ENCODE measurements around the gene ACVR1. TPM values are rescaled to one million over a fixed set of nuclear protein-coding genes. Genes with fewer than 3 reads are reported as not detected.
"Not testable (repeated sequence)": the region's sequence is repeated elsewhere in the genome, so short reads cannot be mapped to it uniquely, and the experiment has no call there.

ACVR1 gene
- polyA plus RNA-seq, 3 donors: 21.8 to 27.5 (median 25.8) TPM

- no peak for DNase-seq
Measured at GRCh38 chr2:157764386-157764785, 111.7 kb downstream of the ACVR1 start.

GRCh38 chr2:157761520-157761919, 114.6 kb downstream of the ACVR1 start:
- no peak for DNase-seq

GRCh38 chr2:157760949-157761348, 115.2 kb downstream of the ACVR1 start:
- DNase-seq: no peak

- DNase-seq: no peak
Measured at GRCh38 chr2:157759855-157760254, 116.3 kb downstream of the ACVR1 start.

- no peak for DNase-seq
Measured at GRCh38 chr2:157758586-157758985, 117.5 kb downstream of the ACVR1 start.

GRCh38 chr2:157757500-157757899, 118.6 kb downstream of the ACVR1 start:
- DNase-seq: no peak

- not testable (repeated sequence) for DNase-seq
Measured at GRCh38 chr2:157756447-157756846, 119.7 kb downstream of the ACVR1 start.

- DNase-seq: no peak
Measured at GRCh38 chr2:157751462-157752058, 124.6 kb downstream of the ACVR1 start.

- no peak for DNase-seq
Measured at GRCh38 chr2:157749684-157750083, 126.4 kb downstream of the ACVR1 start.

- DNase-seq: no peak
Measured at GRCh38 chr2:157748371-157749142, 127.6 kb downstream of the ACVR1 start.

GRCh38 chr2:157747695-157748370, 128.3 kb downstream of the ACVR1 start:
- no peak for DNase-seq

GRCh38 chr2:157747280-157747679, 128.8 kb downstream of the ACVR1 start:
- DNase-seq: no peak

GRCh38 chr2:157746234-157746950, 129.7 kb downstream of the ACVR1 start:
- no peak for DNase-seq

GRCh38 chr2:157744571-157745076, 131.5 kb downstream of the ACVR1 start:
- no peak for DNase-seq

GRCh38 chr2:157743051-157743450, 133.1 kb downstream of the ACVR1 start:
- DNase-seq: no peak

GRCh38 chr2:157741819-157742484, 134.2 kb downstream of the ACVR1 start:
- no peak for DNase-seq

GRCh38 chr2:157737656-157738055, 138.5 kb downstream of the ACVR1 start:
- no peak for DNase-seq

GRCh38 chr2:157735532-157735931, 140.6 kb downstream of the ACVR1 start:
- no peak for DNase-seq

GRCh38 chr2:157733263-157733662, 142.9 kb downstream of the ACVR1 start:
- no peak for DNase-seq

GRCh38 chr2:157732596-157732995, 143.5 kb downstream of the ACVR1 start:
- no peak for DNase-seq

- no peak for DNase-seq
Measured at GRCh38 chr2:157727693-157728092, 148.4 kb downstream of the ACVR1 start.

- DNase-seq: no peak
Measured at GRCh38 chr2:157726946-157727345, 149.2 kb downstream of the ACVR1 start.
